Endothelial cell (in vitro differentiated cells): Measurements from ENCODE around the gene SCAI. TPM values are rescaled to one million over a fixed set of nuclear protein-coding genes. Genes with fewer than 3 reads are reported as not detected.
"Not testable (repeated sequence)": the region's sequence is repeated elsewhere in the genome, so short reads cannot be mapped to it uniquely, and the experiment has no call there.

ENCODE experiments used
- DNase-seq: peaks from one replicate; pipeline ENCODE4 v3.0.0; 2021; ENCODE audit warnings: low spot score
- H3K27ac Mint-ChIP-seq: one replicate; pipeline ENCODE4 v1.8.0; 2021; ENCODE audit warnings: mixed read lengths, inconsistent platforms; ENCODE audit not compliant: unreplicated experiment
- H3K27me3 Mint-ChIP-seq: one replicate; pipeline ENCODE4 v1.8.0; 2021; ENCODE audit warnings: mild to moderate bottlenecking, moderate library complexity, mixed read lengths, inconsistent platforms; ENCODE audit not compliant: unreplicated experiment
- H3K36me3 Mint-ChIP-seq: one replicate; pipeline ENCODE4 v1.8.0; 2021; ENCODE audit warnings: mild to moderate bottlenecking, low read depth, mixed read lengths, inconsistent platforms; ENCODE audit not compliant: unreplicated experiment
- H3K4me1 Mint-ChIP-seq: one replicate; pipeline ENCODE4 v1.8.0; 2021; ENCODE audit warnings: mild to moderate bottlenecking, mixed read lengths, inconsistent platforms; ENCODE audit not compliant: unreplicated experiment
- H3K4me3 Mint-ChIP-seq: one replicate; pipeline ENCODE4 v1.8.0; 2021; ENCODE audit warnings: mild to moderate bottlenecking, mixed read lengths, inconsistent platforms; ENCODE audit not compliant: unreplicated experiment
- H3K9me3 Mint-ChIP-seq: one replicate; pipeline ENCODE4 v1.8.0; 2021; ENCODE audit warnings: mixed read lengths, inconsistent platforms; ENCODE audit not compliant: unreplicated experiment
- CTCF ChIP-seq: fragments of 200-600 bp; sonication (generic); IDR thresholded peaks from one replicate; pipeline ENCODE4 v1.5.0; 2021; ENCODE audit warnings: antibody characterized with exemption; ENCODE audit not compliant: unreplicated experiment
- total RNA-seq: library from RNA; stranded (reverse); fragmentation: NEBNext Ultra II Directional; extraction: Animal tissue kit (Norgen Biotek cat#: 25700); gene quantifications from one replicate; pipeline ENCODE4 v1.2.1, GENCODE V29; 2021; ENCODE audit not compliant: unreplicated experiment

Gene SCAI
- total RNA-seq, 1 donor from 2014 or later, result 12.3 TPM

GRCh38 chr9:125095821-125096443, 47.4 kb downstream of the SCAI start:
- no peak for TF ChIP-seq CTCF
- no peaks in the 10 kb centered on the region for H3K27me3 Mint-ChIP-seq
- H3K4me3 Mint-ChIP-seq, result no peak overlapping the region
- H3K27ac Mint-ChIP-seq, result no peak overlapping the region
- H3K36me3 Mint-ChIP-seq, result peaks cover 22% of the 10 kb centered on the region
- DNase-seq, result no peak
- no peaks in the 10 kb centered on the region for H3K9me3 Mint-ChIP-seq
- H3K4me1 Mint-ChIP-seq, result no peaks in the 10 kb centered on the region

GRCh38 chr9:125091121-125091520, 52.2 kb downstream of the SCAI start:
- TF ChIP-seq CTCF, result no peak
- peaks cover 17% of the 10 kb centered on the region for H3K36me3 Mint-ChIP-seq
- peaks cover 2% of the 10 kb centered on the region for H3K27me3 Mint-ChIP-seq
- no peak overlapping the region for H3K4me3 Mint-ChIP-seq
- no peak for DNase-seq
- peaks cover 6% of the 10 kb centered on the region for H3K4me1 Mint-ChIP-seq
- H3K27ac Mint-ChIP-seq, result no peak overlapping the region
- H3K9me3 Mint-ChIP-seq, result no peaks in the 10 kb centered on the region

- peaks cover 6% of the 10 kb centered on the region for H3K36me3 Mint-ChIP-seq
- no peak overlapping the region for H3K27ac Mint-ChIP-seq
- H3K4me3 Mint-ChIP-seq, result no peak overlapping the region
- H3K9me3 Mint-ChIP-seq, result no peaks in the 10 kb centered on the region
- peaks cover 2% of the 10 kb centered on the region for H3K27me3 Mint-ChIP-seq
- TF ChIP-seq CTCF, result no peak
- DNase-seq, result no peak
- H3K4me1 Mint-ChIP-seq, result peaks cover 6% of the 10 kb centered on the region
Measured at GRCh38 chr9:125089331-125089730, 54.0 kb downstream of the SCAI start.

- H3K4me3 Mint-ChIP-seq, result no peak overlapping the region
- H3K36me3 Mint-ChIP-seq, result peaks cover 2% of the 10 kb centered on the region
- no peak for DNase-seq
- peaks cover under 1% of the 10 kb centered on the region for H3K9me3 Mint-ChIP-seq
- H3K4me1 Mint-ChIP-seq, result peaks cover 6% of the 10 kb centered on the region
- H3K27me3 Mint-ChIP-seq, result peaks cover 2% of the 10 kb centered on the region
- H3K27ac Mint-ChIP-seq, result no peak overlapping the region
- TF ChIP-seq CTCF, result no peak
Measured at GRCh38 chr9:125088752-125089151, 54.6 kb downstream of the SCAI start.

GRCh38 chr9:125085703-125086477, 57.4 kb downstream of the SCAI start:
- TF ChIP-seq CTCF, result no peak
- peaks cover 9% of the 10 kb centered on the region for H3K9me3 Mint-ChIP-seq

GRCh38 chr9:125082197-125082596, 61.1 kb downstream of the SCAI start:
- H3K27ac Mint-ChIP-seq, H3K4me3 Mint-ChIP-seq, H3K9me3 Mint-ChIP-seq, H3K27me3 Mint-ChIP-seq, DNase-seq, H3K4me1 Mint-ChIP-seq: not testable (repeated sequence)
- peaks cover 25% of the 10 kb centered on the region for H3K36me3 Mint-ChIP-seq

More at GRCh38 chr9:125085703-125086477, 57.4 kb downstream of the SCAI start:
- DNase-seq, result no peak
- peaks cover 23% of the 10 kb centered on the region for H3K36me3 Mint-ChIP-seq
- peaks cover 6% of the 10 kb centered on the region for H3K4me1 Mint-ChIP-seq
- H3K4me3 Mint-ChIP-seq, result no peak overlapping the region
- H3K27ac Mint-ChIP-seq, result no peak overlapping the region
- peaks cover 5% of the 10 kb centered on the region for H3K27me3 Mint-ChIP-seq

GRCh38 chr9:125080797-125081196, 62.5 kb downstream of the SCAI start:
- H3K4me3 Mint-ChIP-seq, result peak overlapping the region; percentile 21

More at GRCh38 chr9:125080797-125081196, 62.5 kb downstream of the SCAI start:
- not testable (repeated sequence) for H3K27ac Mint-ChIP-seq, H3K9me3 Mint-ChIP-seq, H3K4me1 Mint-ChIP-seq, DNase-seq, H3K27me3 Mint-ChIP-seq
- H3K36me3 Mint-ChIP-seq, result peaks cover 25% of the 10 kb centered on the region
